Chondrocyte (in vitro differentiated cells): ENCODE data around the gene CLMN. TPM values are rescaled to one million over a fixed set of nuclear protein-coding genes. Genes with fewer than 3 reads are reported as not detected.

Experiments
- DNase-seq: peaks from one replicate; pipeline ENCODE4 v3.0.0; 2021; ENCODE audit warnings: mixed read lengths, low spot score
- H3K27ac Mint-ChIP-seq: one replicate; pipeline ENCODE4 v1.8.0; 2021; ENCODE audit warnings: mild to moderate bottlenecking, moderate library complexity, mixed read lengths; ENCODE audit not compliant: unreplicated experiment
- H3K27me3 Mint-ChIP-seq: 2 replicates; pipeline ENCODE4 v1.8.0; 2021; ENCODE audit warnings: low read depth, mixed read lengths
- H3K36me3 Mint-ChIP-seq: 2 replicates; pipeline ENCODE4 v1.8.0; 2021; ENCODE audit warnings: low read depth, mixed read lengths
- H3K4me1 Mint-ChIP-seq: 2 replicates; pipeline ENCODE4 v1.8.0; 2021; ENCODE audit warnings: low read depth, mild to moderate bottlenecking, mixed read lengths
- H3K4me3 Mint-ChIP-seq: one replicate; pipeline ENCODE4 v1.8.0; 2021; ENCODE audit warnings: mild to moderate bottlenecking, moderate library complexity, mixed read lengths; ENCODE audit not compliant: unreplicated experiment
- H3K9me3 Mint-ChIP-seq: 2 replicates; pipeline ENCODE4 v1.8.0; 2021; ENCODE audit warnings: low read depth, mixed read lengths
- CTCF ChIP-seq: fragments of 200-600 bp; sonication (generic); IDR thresholded peaks from 2 replicates; pipeline ENCODE4 v1.5.0; 2021; ENCODE audit warnings: antibody characterized with exemption, mild to moderate bottlenecking, moderate library complexity
- total RNA-seq: library from RNA; stranded (reverse); gene quantifications from 3 replicates; pipeline ENCODE4 v1.2.1, GENCODE V29; 2021

CLMN gene
- total RNA-seq, 1 donor from 2014 or later = 7.3 TPM

DNA sequence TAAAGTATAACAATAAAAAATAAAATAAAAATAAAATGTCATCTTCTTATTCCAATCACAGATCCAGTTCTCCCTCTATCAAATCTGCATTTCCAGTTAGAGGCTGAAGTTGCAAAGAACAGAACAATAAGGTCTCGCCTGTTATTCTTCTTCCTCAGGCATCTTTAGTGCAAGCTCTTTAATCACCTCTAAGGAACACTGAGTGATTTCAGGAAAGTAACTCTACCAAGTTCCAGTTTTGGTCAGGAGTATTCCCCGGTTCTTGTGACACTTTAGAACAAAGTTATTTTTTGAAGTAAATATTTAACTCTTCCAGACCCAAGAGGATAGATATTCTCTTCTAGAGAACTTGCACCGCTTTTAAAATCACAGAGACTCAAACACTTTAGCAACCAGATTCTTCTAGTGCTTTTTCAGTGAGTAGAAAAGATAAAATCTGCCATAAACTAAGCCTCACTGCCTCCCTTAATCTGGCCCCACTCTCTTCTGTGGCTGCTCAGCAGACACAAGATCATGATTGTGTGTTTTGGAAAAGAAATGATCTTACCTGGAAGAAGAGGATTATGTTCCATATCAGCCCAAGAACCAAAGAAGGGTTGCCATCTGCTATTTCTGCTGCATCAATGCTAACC lies 104.5 kb downstream of the CLMN start:
- Mint-ChIP-seq H3K4me3 (no peak overlapping the region), H3K27me3 (no peaks in the 10 kb centered on the region), H3K36me3 (no peaks in the 10 kb centered on the region), H3K27ac (no peak overlapping the region), H3K4me1 (peaks cover 9% of the 10 kb centered on the region), H3K9me3 (no peaks in the 10 kb centered on the region)
- no peak for DNase-seq
- no peak for TF ChIP-seq CTCF

- no peaks in the 10 kb centered on the region for H3K36me3 Mint-ChIP-seq
- TF ChIP-seq CTCF = no peak
- H3K4me1 Mint-ChIP-seq = peaks cover 8% of the 10 kb centered on the region
- H3K4me3 Mint-ChIP-seq = no peak overlapping the region
- DNase-seq = no peak
- no peaks in the 10 kb centered on the region for H3K27me3 Mint-ChIP-seq
- no peak overlapping the region for H3K27ac Mint-ChIP-seq
- H3K9me3 Mint-ChIP-seq = no peaks in the 10 kb centered on the region
Observed at GRCh38 chr14:95213774-95214173, 105.9 kb downstream of the CLMN start.

GRCh38 chr14:95211721-95212504 lies 107.8 kb downstream of the CLMN start:
- DNase-seq = no peak
- H3K4me1 Mint-ChIP-seq = peaks cover 8% of the 10 kb centered on the region
- no peak overlapping the region for H3K27ac Mint-ChIP-seq
- no peaks in the 10 kb centered on the region for H3K36me3 Mint-ChIP-seq
- TF ChIP-seq CTCF = no peak
- no peak overlapping the region for H3K4me3 Mint-ChIP-seq
- H3K27me3 Mint-ChIP-seq = no peaks in the 10 kb centered on the region
- no peaks in the 10 kb centered on the region for H3K9me3 Mint-ChIP-seq

- Mint-ChIP-seq H3K9me3 (peaks cover under 1% of the 10 kb centered on the region), H3K27ac (no peak overlapping the region), H3K4me3 (no peak overlapping the region), H3K36me3 (no peaks in the 10 kb centered on the region), H3K27me3 (no peaks in the 10 kb centered on the region), H3K4me1 (peaks cover 8% of the 10 kb centered on the region)
- TF ChIP-seq CTCF = no peak
- peak; percentile 66 for DNase-seq
Observed at GRCh38 chr14:95210699-95211098, 109.0 kb downstream of the CLMN start.

DNA sequence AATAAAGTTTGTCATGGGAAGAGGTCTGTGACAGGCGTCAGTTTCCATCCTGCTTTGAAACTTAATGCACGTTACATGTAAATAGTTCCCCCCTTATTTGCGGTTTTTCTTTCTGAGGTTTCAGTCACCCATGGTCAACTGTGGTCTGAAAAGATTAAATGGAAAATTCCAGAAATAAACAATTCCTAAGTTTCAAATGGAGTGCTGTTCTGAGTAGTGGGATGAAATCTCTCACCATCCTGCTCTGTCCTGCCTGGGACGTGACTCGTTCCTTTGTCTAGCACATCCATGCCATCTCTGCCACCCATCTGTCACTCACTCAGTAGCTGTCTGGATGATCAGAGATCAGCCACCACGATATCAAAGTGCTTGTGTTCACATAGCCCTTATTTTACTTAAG lies 111.1 kb downstream of the CLMN start:
- Mint-ChIP-seq H3K36me3 (peaks cover 6% of the 10 kb centered on the region), H3K4me1 (peaks cover 3% of the 10 kb centered on the region), H3K27ac (no peak overlapping the region), H3K27me3 (no peaks in the 10 kb centered on the region), H3K4me3 (no peak overlapping the region), H3K9me3 (peaks cover 14% of the 10 kb centered on the region)
- no peak for DNase-seq
- no peak for TF ChIP-seq CTCF
